GM12873 (cell line): Measurements from ENCODE around the gene SRC.

Experiments used
- TF ChIP-seq, protein P1 (sequence below): IDR thresholded peaks from 2 replicates; pipeline ENCODE4 v1.5.1; 2012; ENCODE audit warnings: low read depth, mild to moderate bottlenecking, moderate library complexity, low read length, control low read depth; ENCODE audit not compliant: insufficient read depth; ENCODE audit errors: missing control alignments

Gene SRC

DNA sequence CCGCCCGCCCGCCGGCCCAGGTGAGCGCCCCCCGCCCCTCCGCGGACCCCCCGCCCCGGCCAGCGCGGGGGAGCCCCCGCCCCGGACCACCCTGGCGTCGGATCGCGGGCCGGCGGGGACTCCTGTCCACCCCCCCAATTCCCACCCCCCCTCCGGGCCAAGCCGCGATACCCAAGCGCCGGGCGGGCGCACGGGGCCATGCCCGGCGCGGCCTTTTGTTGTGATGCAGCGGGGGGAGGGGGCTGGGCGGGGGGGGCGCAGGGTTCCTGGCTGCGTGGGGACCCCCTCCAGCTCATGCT lies 245 bp downstream of the SRC start:
- TF ChIP-seq, protein P1, sequence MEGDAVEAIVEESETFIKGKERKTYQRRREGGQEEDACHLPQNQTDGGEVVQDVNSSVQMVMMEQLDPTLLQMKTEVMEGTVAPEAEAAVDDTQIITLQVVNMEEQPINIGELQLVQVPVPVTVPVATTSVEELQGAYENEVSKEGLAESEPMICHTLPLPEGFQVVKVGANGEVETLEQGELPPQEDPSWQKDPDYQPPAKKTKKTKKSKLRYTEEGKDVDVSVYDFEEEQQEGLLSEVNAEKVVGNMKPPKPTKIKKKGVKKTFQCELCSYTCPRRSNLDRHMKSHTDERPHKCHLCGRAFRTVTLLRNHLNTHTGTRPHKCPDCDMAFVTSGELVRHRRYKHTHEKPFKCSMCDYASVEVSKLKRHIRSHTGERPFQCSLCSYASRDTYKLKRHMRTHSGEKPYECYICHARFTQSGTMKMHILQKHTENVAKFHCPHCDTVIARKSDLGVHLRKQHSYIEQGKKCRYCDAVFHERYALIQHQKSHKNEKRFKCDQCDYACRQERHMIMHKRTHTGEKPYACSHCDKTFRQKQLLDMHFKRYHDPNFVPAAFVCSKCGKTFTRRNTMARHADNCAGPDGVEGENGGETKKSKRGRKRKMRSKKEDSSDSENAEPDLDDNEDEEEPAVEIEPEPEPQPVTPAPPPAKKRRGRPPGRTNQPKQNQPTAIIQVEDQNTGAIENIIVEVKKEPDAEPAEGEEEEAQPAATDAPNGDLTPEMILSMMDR: no peak

DNA sequence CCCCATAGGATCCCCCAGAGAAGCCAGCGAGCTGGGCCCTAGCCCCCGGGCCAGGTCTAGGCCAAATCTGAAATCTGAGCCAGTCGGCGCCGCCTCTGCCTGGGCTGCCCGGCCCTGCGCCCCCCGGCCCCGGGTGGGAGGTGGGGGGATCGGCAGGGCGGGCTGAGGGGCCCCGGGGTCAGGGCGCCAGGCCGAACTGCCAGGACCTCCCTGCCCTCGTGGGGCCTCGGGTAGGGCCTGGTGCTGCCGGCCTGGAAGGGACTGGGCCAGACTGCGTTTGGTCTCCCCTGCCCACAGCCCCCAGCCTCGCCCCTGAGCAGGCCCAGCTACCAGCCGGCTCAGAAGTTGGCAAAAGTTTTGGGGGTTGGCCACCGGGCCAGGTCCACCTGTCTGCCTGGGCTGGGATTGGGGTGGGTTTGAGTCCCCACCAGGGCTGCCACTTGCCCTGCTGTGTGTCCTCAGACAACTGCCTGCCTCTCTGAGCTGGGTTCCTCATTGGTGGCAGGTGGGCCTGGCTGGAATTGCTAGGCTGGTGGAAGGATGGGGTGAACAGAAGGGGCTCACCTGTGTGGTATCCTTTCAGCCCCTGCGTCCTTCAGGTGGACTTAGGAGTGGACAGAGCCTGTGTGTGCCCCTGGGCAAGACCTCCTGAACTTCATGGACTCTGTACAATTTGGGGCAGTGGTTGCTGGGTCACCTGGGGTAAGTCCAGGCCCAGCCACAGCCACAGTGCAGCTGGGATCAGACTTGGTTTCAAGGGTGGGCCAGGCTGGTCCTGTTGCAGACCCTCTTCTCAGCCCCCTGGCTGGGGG lies 801 bp downstream of the SRC start:
- TF ChIP-seq, protein P1: no peak

DNA sequence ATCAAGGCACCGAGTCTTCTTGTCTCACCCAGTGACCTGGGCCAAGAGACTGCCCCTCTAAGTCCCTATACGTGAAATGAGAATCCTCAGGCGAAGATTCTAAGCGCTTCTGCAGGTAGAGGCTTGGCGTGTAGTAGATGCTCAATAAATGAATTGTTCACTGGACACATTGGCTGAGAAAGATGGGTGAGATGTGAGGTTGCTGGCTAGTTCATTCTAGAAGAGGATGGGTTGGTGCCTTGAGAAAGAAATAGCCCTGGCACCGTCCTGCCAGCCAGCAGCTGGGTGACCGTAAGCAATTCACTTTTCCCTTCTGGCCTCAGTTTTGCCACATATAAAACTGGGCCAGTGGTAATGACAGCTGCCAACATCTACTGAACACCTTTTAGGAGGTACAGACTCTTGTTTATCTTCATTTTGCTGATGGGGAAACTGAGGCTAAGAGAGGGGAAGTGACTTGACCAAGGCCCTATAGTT lies 1.4 kb downstream of the SRC start:
- TF ChIP-seq, protein P1: no peak

DNA sequence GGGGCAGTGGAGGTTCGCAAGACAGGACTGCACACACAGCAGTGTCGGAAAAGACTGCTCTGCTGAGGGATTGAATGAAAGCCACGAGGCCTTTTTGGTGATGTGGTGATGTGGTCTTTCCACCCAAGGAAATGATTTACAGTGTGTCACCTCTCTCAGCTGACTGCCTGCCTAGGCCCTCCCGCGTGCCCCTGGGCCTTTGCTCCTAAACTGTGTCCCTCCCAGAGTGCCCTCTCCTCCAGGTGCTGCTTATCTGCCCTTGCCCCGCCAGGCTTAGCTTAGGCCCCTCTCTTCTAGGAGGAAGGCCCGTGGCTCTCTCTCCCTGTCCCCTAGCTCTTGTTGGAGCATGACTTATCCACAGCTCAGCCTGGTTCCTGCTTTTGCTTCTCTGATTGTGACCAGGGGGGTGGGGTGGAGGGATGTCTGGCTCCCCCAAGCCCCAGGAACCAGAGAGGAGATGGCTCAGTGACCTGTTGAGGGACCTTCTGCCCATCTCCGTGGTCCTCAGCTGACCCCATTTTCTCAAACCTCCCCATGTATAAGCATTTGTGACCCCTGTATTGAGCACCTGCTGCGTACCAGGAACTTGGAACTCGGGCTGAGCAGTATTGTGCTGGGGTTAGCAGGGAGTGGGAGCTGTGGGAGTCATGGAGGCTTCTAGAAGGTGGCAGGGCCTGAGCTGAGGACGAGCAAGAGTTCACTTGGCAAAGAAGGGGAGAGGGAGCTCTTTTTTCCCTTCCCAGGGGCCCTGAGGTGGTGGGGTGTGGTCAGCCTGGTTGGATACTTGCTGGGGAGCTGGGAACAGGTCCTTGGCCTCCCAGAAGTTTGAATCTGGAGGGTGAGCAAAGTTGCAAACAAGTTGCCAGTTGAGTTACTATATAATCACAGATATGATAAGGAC lies 2.2 kb downstream of the SRC start:
- TF ChIP-seq, protein P1: no peak

DNA sequence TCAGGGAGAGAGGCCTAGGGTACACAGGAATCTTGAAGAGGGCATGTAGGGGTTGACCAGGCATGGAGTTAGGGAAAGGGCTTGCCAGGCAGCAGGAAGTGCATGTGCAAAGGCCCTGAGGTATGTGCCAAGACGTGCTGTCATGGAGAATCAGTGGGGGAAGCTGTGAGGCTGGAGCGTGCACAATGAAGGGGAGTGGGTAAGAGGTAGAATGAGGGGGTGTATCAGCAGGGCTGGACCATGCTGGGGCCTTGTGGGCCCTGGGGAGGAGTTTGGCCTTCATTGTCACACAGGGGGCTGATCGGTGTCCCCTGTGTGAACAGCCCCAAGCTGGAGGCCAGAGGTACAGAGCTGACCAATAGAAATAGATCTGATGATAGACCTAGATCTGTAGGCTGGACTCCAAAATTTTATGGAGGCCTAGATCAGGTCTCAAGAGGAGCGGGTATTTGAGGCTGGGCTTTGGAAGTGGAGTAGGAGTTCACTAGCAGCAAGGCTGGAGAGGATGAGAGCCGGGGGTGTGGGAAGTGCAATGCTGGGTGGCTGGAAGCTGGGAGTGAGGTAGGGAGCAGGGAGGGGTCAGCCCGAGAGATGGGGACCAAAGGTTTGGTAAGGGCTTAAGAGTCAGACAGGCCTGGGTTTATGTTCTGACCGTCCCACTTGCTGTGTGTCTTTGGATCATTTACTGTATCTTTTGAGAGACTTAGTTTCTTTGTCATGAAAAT lies 3.0 kb downstream of the SRC start:
- TF ChIP-seq, protein P1: no peak

DNA sequence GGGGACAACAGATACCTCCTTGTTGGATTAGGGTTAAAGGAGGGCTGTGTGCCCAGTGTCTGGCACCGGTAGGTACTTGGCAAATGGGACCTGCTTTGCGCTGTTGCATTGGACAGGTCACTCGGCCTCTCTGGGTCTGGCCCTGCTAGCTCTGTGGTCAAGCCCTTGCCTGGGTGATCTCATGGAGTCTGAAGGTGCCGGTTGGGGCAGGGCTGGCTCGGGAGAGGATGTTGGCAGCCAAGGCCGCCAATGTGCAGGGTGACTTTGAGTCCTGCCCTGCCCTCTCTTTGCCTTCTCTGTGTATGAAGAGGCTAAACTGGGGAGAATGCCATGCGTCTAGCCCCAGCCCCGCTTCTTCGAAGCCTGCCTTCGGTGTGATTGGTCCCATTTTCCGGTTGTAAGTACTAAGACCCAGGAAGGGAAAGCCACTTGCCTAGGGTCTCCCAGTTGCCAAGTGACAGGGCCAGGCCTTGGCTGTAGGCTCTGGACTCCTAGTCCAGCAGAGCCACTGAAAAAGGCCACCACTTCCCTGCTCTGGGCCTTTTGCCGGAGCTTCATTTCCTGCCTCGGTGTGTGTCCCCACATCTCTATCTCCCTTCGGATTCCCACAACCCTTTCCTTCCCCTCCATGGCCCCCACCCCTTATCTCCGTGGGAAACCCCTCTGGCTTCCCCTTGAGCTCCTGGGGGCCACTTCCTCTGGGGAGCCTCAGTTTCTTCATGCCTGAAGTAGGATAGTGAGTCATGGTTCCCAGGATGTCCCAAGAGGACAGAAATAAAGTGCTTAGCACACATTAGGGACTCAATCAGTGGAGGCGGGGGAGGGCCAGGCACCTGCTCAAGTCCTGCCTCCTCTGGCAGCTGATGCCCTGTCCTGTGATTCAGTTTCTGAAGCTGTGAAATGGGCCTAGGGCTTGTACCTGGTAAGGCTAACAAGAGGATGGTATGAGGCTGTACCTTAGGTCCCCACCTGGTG lies 3.9 kb downstream of the SRC start:
- TF ChIP-seq, protein P1: no peak
